Measurements from ENCODE around the gene SORCS2.
A peak's percentile ranks its signal among the peaks of the same experiment; 100 is the strongest.

SORCS2 gene

GRCh38 chr4:7474320-7474719, 282.0 kb downstream of the SORCS2 start:
- DNase-seq (ENCODE audit: low spot score): no peak

GRCh38 chr4:7475207-7475606, 282.9 kb downstream of the SORCS2 start:
- no peak for DNase-seq (ENCODE audit: low spot score)

GRCh38 chr4:7476820-7477219, 284.5 kb downstream of the SORCS2 start:
- DNase-seq (ENCODE audit: low spot score): no peak

GRCh38 chr4:7477695-7478094, 285.4 kb downstream of the SORCS2 start:
- no peak for DNase-seq (ENCODE audit: low spot score)

- no peak for DNase-seq (ENCODE audit: low spot score)
Measured at GRCh38 chr4:7478665-7479064, 286.3 kb downstream of the SORCS2 start.

GRCh38 chr4:7480423-7480822, 288.1 kb downstream of the SORCS2 start:
- DNase-seq (ENCODE audit: low spot score): no peak

- DNase-seq (ENCODE audit: low spot score): no peak
Measured at GRCh38 chr4:7481227-7481626, 288.9 kb downstream of the SORCS2 start.

- DNase-seq (ENCODE audit: low spot score): no peak
Measured at GRCh38 chr4:7485096-7485495, 292.8 kb downstream of the SORCS2 start.

- no peak for DNase-seq (ENCODE audit: low spot score)
Measured at GRCh38 chr4:7486101-7486500, 293.8 kb downstream of the SORCS2 start.

- DNase-seq (ENCODE audit: low spot score): no peak
Measured at GRCh38 chr4:7487502-7487901, 295.2 kb downstream of the SORCS2 start.

- DNase-seq (ENCODE audit: low spot score): no peak
Measured at GRCh38 chr4:7487998-7488671, 295.8 kb downstream of the SORCS2 start.

GRCh38 chr4:7491915-7492314, 299.6 kb downstream of the SORCS2 start:
- no peak for DNase-seq (ENCODE audit: low spot score)

- DNase-seq (ENCODE audit: low spot score): no peak
Measured at GRCh38 chr4:7498446-7499200, 306.3 kb downstream of the SORCS2 start.

- DNase-seq (ENCODE audit: low spot score): no peak
Measured at GRCh38 chr4:7499661-7500060, 307.3 kb downstream of the SORCS2 start.

- no peak for DNase-seq (ENCODE audit: low spot score)
Measured at GRCh38 chr4:7500404-7500803, 308.1 kb downstream of the SORCS2 start.

GRCh38 chr4:7501314-7501713, 309.0 kb downstream of the SORCS2 start:
- DNase-seq (ENCODE audit: low spot score): no peak

GRCh38 chr4:7501873-7502272, 309.5 kb downstream of the SORCS2 start:
- no peak for DNase-seq (ENCODE audit: low spot score)

GRCh38 chr4:7503559-7504249, 311.4 kb downstream of the SORCS2 start:
- DNase-seq (ENCODE audit: low spot score): no peak

- no peak for DNase-seq (ENCODE audit: low spot score)
Measured at GRCh38 chr4:7505116-7505900, 313.0 kb downstream of the SORCS2 start.

GRCh38 chr4:7506119-7506518, 313.8 kb downstream of the SORCS2 start:
- DNase-seq (ENCODE audit: low spot score): peak; percentile 67

GRCh38 chr4:7506572-7506971, 314.2 kb downstream of the SORCS2 start:
- no peak for DNase-seq (ENCODE audit: low spot score)

- DNase-seq (ENCODE audit: low spot score): no peak
Measured at GRCh38 chr4:7507381-7507780, 315.0 kb downstream of the SORCS2 start.
